Trophoblast cell (in vitro differentiated cells and primary cell): ENCODE measurements around the gene CCDC88B.

Experiments used
- DNase-seq, 2 donors: peaks; one replicate each; pipeline ENCODE4 v3.0.0-alpha.2; 2016
- H2AFZ ChIP-seq: 2 replicates; pipeline ENCODE4 v1.6.1; 2013; ENCODE audit warnings: low read length, moderate library complexity, mild to moderate bottlenecking; ENCODE audit not compliant: insufficient read depth, poor library complexity
- H2AK5ac ChIP-seq: 2 replicates; pipeline ENCODE4 v1.6.1; 2013; ENCODE audit warnings: mild to moderate bottlenecking, low read length
- H2BK120ac ChIP-seq: 2 replicates; pipeline ENCODE4 v1.6.1; 2013; ENCODE audit warnings: low read length, mild to moderate bottlenecking, moderate library complexity; ENCODE audit not compliant: insufficient read depth, poor library complexity
- H2BK12ac ChIP-seq: 2 replicates; pipeline ENCODE4 v1.6.1; 2013; ENCODE audit warnings: mild to moderate bottlenecking, low read length, moderate library complexity
- H2BK5ac ChIP-seq: 2 replicates; pipeline ENCODE4 v1.6.1; 2013; ENCODE audit warnings: low read length, low read depth, moderate library complexity, mild to moderate bottlenecking; ENCODE audit not compliant: poor library complexity
- H3K14ac ChIP-seq: 2 replicates; pipeline ENCODE4 v1.6.1; 2013; ENCODE audit warnings: mild to moderate bottlenecking, low read length
- H3K18ac ChIP-seq: 2 replicates; pipeline ENCODE4 v1.6.1; 2013; ENCODE audit warnings: mild to moderate bottlenecking, low read length
- H3K23ac ChIP-seq: 2 replicates; pipeline ENCODE4 v1.6.1; 2013; ENCODE audit warnings: low read length
- H3K27ac ChIP-seq: 2 replicates; pipeline ENCODE4 v1.5.1; 2013; ENCODE audit warnings: low read depth, mild to moderate bottlenecking, inconsistent platforms, low read length, moderate library complexity
- H3K27me3 ChIP-seq: 2 replicates; pipeline ENCODE4 v1.6.1; 2013; ENCODE audit warnings: inconsistent platforms, mild to moderate bottlenecking, low read length, moderate library complexity; ENCODE audit not compliant: insufficient read depth
- H3K36me3 ChIP-seq, 2 experiments: 1 replicate in 1 of 2; 2 replicates in 1 of 2; pipeline ENCODE4 v1.6.1; 2013; ENCODE audit warnings: low read length in 2 of 2, mild to moderate bottlenecking in 2 of 2, moderate library complexity in 1 of 2; ENCODE audit not compliant: insufficient read depth in 2 of 2, control insufficient read depth in 1 of 2
- H3K4ac ChIP-seq: 2 replicates; pipeline ENCODE4 v1.6.1; 2013; ENCODE audit warnings: low read depth, mild to moderate bottlenecking, low read length, moderate library complexity
- H3K4me1 ChIP-seq, 2 experiments: 1 replicate in 1 of 2; 2 replicates in 1 of 2; pipeline ENCODE4 v1.6.1; 2013; ENCODE audit warnings: low read length in 2 of 2, mild to moderate bottlenecking in 2 of 2, moderate library complexity in 1 of 2; ENCODE audit not compliant: insufficient read depth in 2 of 2, control insufficient read depth in 1 of 2
- H3K4me2 ChIP-seq: 2 replicates; pipeline ENCODE4 v1.6.1; 2013; ENCODE audit warnings: inconsistent platforms, mild to moderate bottlenecking, low read length, moderate library complexity
- H3K4me3 ChIP-seq: 2 replicates; pipeline ENCODE4 v1.5.1; 2013; ENCODE audit warnings: mild to moderate bottlenecking, low read depth, low read length, inconsistent platforms
- H3K79me1 ChIP-seq: one replicate; pipeline ENCODE4 v1.6.1; 2013; ENCODE audit warnings: low read length
- H3K79me2 ChIP-seq: 2 replicates; pipeline ENCODE4 v1.6.1; 2013; ENCODE audit warnings: low read length, mild to moderate bottlenecking; ENCODE audit not compliant: control insufficient read depth, insufficient read depth, poor library complexity
- H3K9ac ChIP-seq: 2 replicates; pipeline ENCODE4 v1.6.1; 2013; ENCODE audit warnings: mild to moderate bottlenecking, low read length
- H3K9me3 ChIP-seq: 2 replicates; pipeline ENCODE4 v1.6.1; 2013; ENCODE audit warnings: low read depth, mild to moderate bottlenecking, control low read depth, inconsistent platforms, low read length; ENCODE audit not compliant: insufficient read depth
- H4K12ac ChIP-seq: 2 replicates; pipeline ENCODE4 v1.6.1; 2013; ENCODE audit warnings: low read depth, mild to moderate bottlenecking, low read length, moderate library complexity
- H4K8ac ChIP-seq: 2 replicates; pipeline ENCODE4 v1.6.1; 2013; ENCODE audit warnings: low read depth, mild to moderate bottlenecking, low read length, moderate library complexity
- H4K91ac ChIP-seq: one replicate; pipeline ENCODE4 v1.6.1; 2013; ENCODE audit warnings: low read depth, mild to moderate bottlenecking, low read length, moderate library complexity
- WGBS: extraction: QIAGEN DNeasy Blood & Tissue Kit; methylation state at CpG from one replicate; pipeline ENCODE4 v1.1.7; 2013; ENCODE audit warnings: missing lambda C conversion rate; ENCODE audit not compliant: insufficient read length, insufficient coverage; ENCODE audit errors: extremely low coverage; 5-methylcytosine and 5-hydroxymethylcytosine counted together

The CCDC88B gene

GRCh38 chr11:64292460-64293254, 47.3 kb upstream of the CCDC88B start:
- no peak overlapping the region for H4K8ac ChIP-seq
- DNase-seq: no peak
- H3K23ac ChIP-seq: no peak overlapping the region
- H2BK5ac ChIP-seq: no peak overlapping the region
- no peak overlapping the region for H3K4ac ChIP-seq
- H2BK120ac ChIP-seq: no peak overlapping the region
- no peak overlapping the region for H4K12ac ChIP-seq
- no peak overlapping the region for H3K14ac ChIP-seq
- no peak overlapping the region for H3K18ac ChIP-seq
- no CpG with 5 or more reads among the region's 42 CpGs for WGBS
- H3K4me3 ChIP-seq: no peak overlapping the region
- H3K4me2 ChIP-seq: peak overlapping the region; percentile 43
- peaks cover 6 to 11% of the 10 kb centered on the region in 2 experiments for H3K36me3 ChIP-seq
- H3K79me1 ChIP-seq: no peaks in the 10 kb centered on the region
- no peak overlapping the region for H2AFZ ChIP-seq
- no peak overlapping the region for H2BK12ac ChIP-seq
- no peak overlapping the region for H4K91ac ChIP-seq
- peaks cover 11% of the 10 kb centered on the region for H3K9me3 ChIP-seq
- H3K79me2 ChIP-seq: no peaks in the 10 kb centered on the region
- H3K27ac ChIP-seq: no peak overlapping the region
- peaks cover 65% of the 10 kb centered on the region for H3K27me3 ChIP-seq
- peaks cover 2 to 6% of the 10 kb centered on the region in 2 experiments for H3K4me1 ChIP-seq
- H2AK5ac ChIP-seq: no peak overlapping the region
- no peak overlapping the region for H3K9ac ChIP-seq

- Histone ChIP-seq H3K79me1 (no peaks in the 10 kb centered on the region), H4K8ac (no peak overlapping the region), H3K9ac (no peak overlapping the region), H3K79me2 (no peaks in the 10 kb centered on the region), H3K27me3 (peaks cover 81% of the 10 kb centered on the region), H2BK12ac (no peak overlapping the region), H3K4me3 (no peak overlapping the region), H3K4ac (no peak overlapping the region), H3K36me3 (no peaks in the 10 kb centered on the region), H3K4me1 (peaks cover 4 to 12% of the 10 kb centered on the region in 2 experiments), H2BK5ac (no peak overlapping the region), H4K12ac (no peak overlapping the region), H3K18ac (no peak overlapping the region), H3K4me2 (no peak overlapping the region), H2BK120ac (no peak overlapping the region), H3K14ac (no peak overlapping the region), H3K9me3 (peaks cover 12% of the 10 kb centered on the region), H2AFZ (no peak overlapping the region), H3K23ac (no peak overlapping the region), H4K91ac (no peak overlapping the region), H2AK5ac (no peak overlapping the region), H3K27ac (no peak overlapping the region)
- no peak for DNase-seq
- no CpG with 5 or more reads among the region's 3 CpGs for WGBS
Measured at GRCh38 chr11:64294774-64295173, 45.2 kb upstream of the CCDC88B start.

GRCh38 chr11:64295760-64296159, 44.2 kb upstream of the CCDC88B start:
- no peak overlapping the region for H3K9ac ChIP-seq
- H3K18ac ChIP-seq: no peak overlapping the region
- H4K12ac ChIP-seq: no peak overlapping the region
- no peak overlapping the region for H4K91ac ChIP-seq
- no peak overlapping the region for H3K4ac ChIP-seq
- no peak overlapping the region for H3K23ac ChIP-seq
- no peak overlapping the region for H3K14ac ChIP-seq
- DNase-seq: no peak
- H3K4me3 ChIP-seq: no peak overlapping the region
- no peak overlapping the region for H2AK5ac ChIP-seq
- no peak overlapping the region for H2BK5ac ChIP-seq
- H2BK120ac ChIP-seq: no peak overlapping the region
- no peaks in the 10 kb centered on the region for H3K79me2 ChIP-seq
- H3K27me3 ChIP-seq: peaks cover 84% of the 10 kb centered on the region
- no CpG with 5 or more reads among the region's 4 CpGs for WGBS
- H3K4me2 ChIP-seq: no peak overlapping the region
- no peaks in the 10 kb centered on the region for H3K79me1 ChIP-seq
- no peak overlapping the region for H4K8ac ChIP-seq
- H3K36me3 ChIP-seq: no peaks in the 10 kb centered on the region
- no peak overlapping the region for H3K27ac ChIP-seq
- H2BK12ac ChIP-seq: no peak overlapping the region
- H2AFZ ChIP-seq: no peak overlapping the region
- peaks cover 12 to 19% of the 10 kb centered on the region in 2 experiments for H3K4me1 ChIP-seq
- H3K9me3 ChIP-seq: peaks cover 12% of the 10 kb centered on the region

- peak overlapping the region; percentile 35 for H3K9ac ChIP-seq
- no peak overlapping the region for H3K23ac ChIP-seq
- no peak overlapping the region for H3K4me3 ChIP-seq
- no peak overlapping the region for H2AK5ac ChIP-seq
- H3K27ac ChIP-seq: no peak overlapping the region
- no peak overlapping the region for H3K18ac ChIP-seq
- no peaks in the 10 kb centered on the region for H3K79me2 ChIP-seq
- no peak overlapping the region for H4K91ac ChIP-seq
- no peaks in the 10 kb centered on the region for H3K79me1 ChIP-seq
- no peak overlapping the region for H3K14ac ChIP-seq
- peaks cover 12% of the 10 kb centered on the region for H3K9me3 ChIP-seq
- peaks cover 79% of the 10 kb centered on the region for H3K27me3 ChIP-seq
- H3K4ac ChIP-seq: no peak overlapping the region
- no peak overlapping the region for H2BK12ac ChIP-seq
- no peak overlapping the region for H2AFZ ChIP-seq
- no peak overlapping the region for H3K4me2 ChIP-seq
- DNase-seq: no peak
- H3K4me1 ChIP-seq: peaks cover 13 to 20% of the 10 kb centered on the region in 2 experiments
- no peak overlapping the region for H2BK5ac ChIP-seq
- no peak overlapping the region for H2BK120ac ChIP-seq
- WGBS: no CpG with 5 or more reads among the region's 1 CpG
- H4K12ac ChIP-seq: no peak overlapping the region
- H3K36me3 ChIP-seq: no peaks in the 10 kb centered on the region
- no peak overlapping the region for H4K8ac ChIP-seq
Measured at GRCh38 chr11:64296236-64296635, 43.8 kb upstream of the CCDC88B start.
